Muscle layer of duodenum (tissue), 2 donors: ENCODE data around the gene KCND3.

Source experiments
- H3K27ac ChIP-seq: one replicate; pipeline ENCODE4 v1.7.0; 2013; ENCODE audit warnings: mild to moderate bottlenecking, low read length
- H3K27me3 ChIP-seq: one replicate; pipeline ENCODE4 v1.7.0; 2013; ENCODE audit warnings: low read depth, mild to moderate bottlenecking, control low read depth, low read length
- H3K36me3 ChIP-seq, 2 donors: one replicate each; pipeline ENCODE4 v1.7.0; 2013; ENCODE audit warnings: low read length in 2 of 2, control low read depth in 1 of 2, mild to moderate bottlenecking in 1 of 2; ENCODE audit not compliant: insufficient read depth in 2 of 2, control insufficient read depth in 1 of 2
- H3K4me1 ChIP-seq, 2 donors: one replicate each; pipeline ENCODE4 v1.7.0; 2013; ENCODE audit warnings: low read length in 2 of 2, mild to moderate bottlenecking in 2 of 2, control low read depth in 1 of 2, moderate library complexity in 1 of 2; ENCODE audit not compliant: insufficient read depth in 2 of 2, control insufficient read depth in 1 of 2
- H3K4me3 ChIP-seq, 2 donors: one replicate each; pipeline ENCODE4 v1.7.0; 2013; ENCODE audit warnings: low read length in 2 of 2, low read depth in 1 of 2, mild to moderate bottlenecking in 1 of 2
- H3K9me3 ChIP-seq, 2 donors: one replicate each; pipeline ENCODE4 v1.7.0; 2013; ENCODE audit warnings: low read length in 2 of 2, control low read depth in 1 of 2, mild to moderate bottlenecking in 1 of 2; ENCODE audit not compliant: control insufficient read depth in 1 of 2
- donor health status: healthy.

KCND3 gene

DNA sequence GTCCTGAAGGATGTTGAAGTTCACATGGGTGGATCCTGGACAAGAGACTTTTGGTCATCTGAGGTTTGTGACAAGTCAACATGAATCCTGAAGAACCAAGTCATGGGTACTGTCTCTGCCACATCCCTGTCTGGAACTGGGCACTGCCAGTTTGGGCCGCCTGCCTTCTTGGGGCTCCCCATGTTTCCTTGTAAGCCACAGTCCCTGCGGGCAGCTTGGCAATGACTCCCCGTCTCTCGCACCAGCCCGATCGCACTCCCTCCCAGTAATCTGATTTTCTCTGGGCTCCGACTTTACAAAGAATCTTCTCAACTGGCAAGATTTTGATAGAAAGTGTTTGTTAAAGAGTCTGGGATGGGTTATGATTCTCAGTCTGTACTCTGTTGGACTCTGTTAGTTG is 153.4 kb downstream of the KCND3 start:
- Histone ChIP-seq H3K27ac (no peak overlapping the region), H3K4me3 (no peak overlapping the region), H3K27me3 (no peaks in the 10 kb centered on the region)

GRCh38 chr1:111835514-111835913 is 154.0 kb downstream of the KCND3 start:
- H3K27ac ChIP-seq: no peak overlapping the region
- no peaks in the 10 kb centered on the region for H3K27me3 ChIP-seq
- H3K4me3 ChIP-seq: no peak overlapping the region
- no peaks in the 10 kb centered on the region for H3K9me3 ChIP-seq
- H3K36me3 ChIP-seq: no peaks in the 10 kb centered on the region
- no peaks in the 10 kb centered on the region for H3K4me1 ChIP-seq

More for the DNA sequence above, 153.4 kb downstream of the KCND3 start:
- Histone ChIP-seq H3K4me1 (no peaks in the 10 kb centered on the region), H3K36me3 (no peaks in the 10 kb centered on the region), H3K9me3 (no peaks in the 10 kb centered on the region)

DNA sequence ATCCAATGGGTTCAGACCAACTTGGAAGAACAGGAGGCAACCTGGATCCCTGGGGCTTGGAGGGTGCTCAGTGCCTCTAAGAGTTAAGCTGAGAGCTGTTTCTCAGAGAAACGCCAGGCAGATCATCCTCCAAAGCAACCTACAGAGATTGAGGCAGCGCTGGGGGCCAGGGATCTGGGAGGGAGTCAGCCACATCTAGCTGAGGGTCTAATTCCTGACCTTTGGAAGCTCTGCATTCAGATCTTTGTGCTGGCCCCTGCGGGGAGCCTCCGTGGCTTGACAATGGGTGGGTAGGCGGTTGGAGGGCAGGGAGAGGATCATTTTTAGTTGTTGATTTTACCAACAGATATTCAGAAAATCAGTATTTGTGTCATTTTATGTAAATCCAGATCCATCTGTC is 154.5 kb downstream of the KCND3 start:
- Histone ChIP-seq H3K27me3 (no peaks in the 10 kb centered on the region), H3K27ac (no peak overlapping the region), H3K36me3 (no peaks in the 10 kb centered on the region), H3K9me3 (no peaks in the 10 kb centered on the region), H3K4me1 (no peaks in the 10 kb centered on the region), H3K4me3 (no peak overlapping the region)

GRCh38 chr1:111833334-111833733 is 156.1 kb downstream of the KCND3 start:
- Histone ChIP-seq H3K9me3 (no peaks in the 10 kb centered on the region), H3K4me3 (no peak overlapping the region), H3K36me3 (no peaks in the 10 kb centered on the region), H3K4me1 (no peaks in the 10 kb centered on the region), H3K27me3 (no peaks in the 10 kb centered on the region), H3K27ac (no peak overlapping the region)

- Histone ChIP-seq H3K36me3 (no peaks in the 10 kb centered on the region), H3K27me3 (no peaks in the 10 kb centered on the region), H3K9me3 (no peaks in the 10 kb centered on the region), H3K4me3 (no peak overlapping the region), H3K27ac (no peak overlapping the region), H3K4me1 (no peaks in the 10 kb centered on the region)
Observed at GRCh38 chr1:111832521-111833155, 156.8 kb downstream of the KCND3 start.

- no peak overlapping the region for H3K4me3 ChIP-seq
- H3K27me3 ChIP-seq: no peaks in the 10 kb centered on the region
- no peak overlapping the region for H3K27ac ChIP-seq
- no peaks in the 10 kb centered on the region for H3K9me3 ChIP-seq
- H3K4me1 ChIP-seq: no peaks in the 10 kb centered on the region
- no peaks in the 10 kb centered on the region for H3K36me3 ChIP-seq
Observed at GRCh38 chr1:111831153-111831552, 158.3 kb downstream of the KCND3 start.

DNA sequence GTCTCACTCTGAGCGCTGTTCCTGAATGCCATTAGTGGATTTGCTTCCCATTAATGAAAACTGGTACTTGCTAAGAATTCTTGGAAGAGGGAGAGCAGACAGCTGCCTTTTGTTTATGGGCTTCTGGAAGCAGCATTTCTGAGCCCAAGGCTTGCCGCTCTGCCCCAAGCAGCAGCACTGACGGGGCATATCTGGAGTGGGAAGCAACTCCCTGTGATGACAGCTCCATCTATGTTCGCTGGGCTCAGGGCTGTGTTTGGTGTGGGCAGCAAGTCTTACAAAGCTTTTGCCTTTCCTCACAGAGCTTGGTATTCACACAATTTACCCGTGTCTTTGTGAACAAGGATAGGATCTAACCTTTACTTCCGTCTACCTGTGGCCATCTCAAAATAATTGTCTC is 161.5 kb downstream of the KCND3 start:
- no peak overlapping the region for H3K27ac ChIP-seq
- H3K27me3 ChIP-seq: no peaks in the 10 kb centered on the region
- H3K36me3 ChIP-seq: no peaks in the 10 kb centered on the region
- no peaks in the 10 kb centered on the region for H3K9me3 ChIP-seq
- no peak overlapping the region for H3K4me3 ChIP-seq
- H3K4me1 ChIP-seq: no peaks in the 10 kb centered on the region

GRCh38 chr1:111826278-111826677 is 163.2 kb downstream of the KCND3 start:
- no peak overlapping the region for H3K4me3 ChIP-seq
- no peaks in the 10 kb centered on the region for H3K36me3 ChIP-seq
- no peaks in the 10 kb centered on the region for H3K9me3 ChIP-seq
- no peaks in the 10 kb centered on the region for H3K4me1 ChIP-seq
- H3K27me3 ChIP-seq: no peaks in the 10 kb centered on the region
- no peak overlapping the region for H3K27ac ChIP-seq

DNA sequence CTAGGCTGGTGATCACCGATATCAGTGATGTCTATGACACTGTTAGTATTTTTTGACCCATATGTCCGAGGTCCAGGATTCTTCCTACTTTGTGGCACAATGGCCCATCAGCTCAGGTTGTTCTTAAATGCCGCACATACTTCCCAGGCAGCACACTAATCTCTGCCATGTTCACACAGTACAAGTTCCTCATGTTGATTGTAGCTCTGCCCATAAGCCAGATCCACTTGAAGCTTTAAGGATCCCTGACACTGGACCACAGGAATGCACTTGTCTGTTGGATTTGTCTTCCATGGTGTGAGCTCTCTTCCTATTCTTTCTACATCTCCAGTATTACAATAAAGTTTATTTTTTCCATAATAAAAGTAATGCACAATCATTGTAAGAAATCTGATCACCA is 164.3 kb downstream of the KCND3 start:
- Histone ChIP-seq H3K4me1 (no peaks in the 10 kb centered on the region), H3K4me3 (no peak overlapping the region), H3K27me3 (no peaks in the 10 kb centered on the region)

GRCh38 chr1:111822138-111822537 is 167.3 kb downstream of the KCND3 start:
- Histone ChIP-seq H3K36me3 (no peaks in the 10 kb centered on the region), H3K4me3 (no peak overlapping the region), H3K27me3 (no peaks in the 10 kb centered on the region), H3K27ac (no peak overlapping the region), H3K9me3 (no peaks in the 10 kb centered on the region), H3K4me1 (no peaks in the 10 kb centered on the region)

More for the DNA sequence above, 164.3 kb downstream of the KCND3 start:
- Histone ChIP-seq H3K9me3 (no peaks in the 10 kb centered on the region), H3K27ac (no peak overlapping the region), H3K36me3 (no peaks in the 10 kb centered on the region)

GRCh38 chr1:111821121-111821745 is 168.2 kb downstream of the KCND3 start:
- no peak overlapping the region for H3K4me3 ChIP-seq
- no peaks in the 10 kb centered on the region for H3K4me1 ChIP-seq
- no peaks in the 10 kb centered on the region for H3K36me3 ChIP-seq
- H3K27ac ChIP-seq: no peak overlapping the region
- H3K27me3 ChIP-seq: no peaks in the 10 kb centered on the region
- no peaks in the 10 kb centered on the region for H3K9me3 ChIP-seq
